Endothelial cell (in vitro differentiated cells): ENCODE data around the gene CPT1C. TPM values are rescaled to one million over a fixed set of nuclear protein-coding genes. Genes with fewer than 3 reads are reported as not detected.

Source experiments
- DNase-seq: peaks from one replicate; pipeline ENCODE4 v3.0.0; 2021; ENCODE audit warnings: low spot score
- H3K27ac Mint-ChIP-seq: one replicate; pipeline ENCODE4 v1.8.0; 2021; ENCODE audit warnings: mixed read lengths, inconsistent platforms; ENCODE audit not compliant: unreplicated experiment
- H3K27me3 Mint-ChIP-seq: one replicate; pipeline ENCODE4 v1.8.0; 2021; ENCODE audit warnings: mild to moderate bottlenecking, moderate library complexity, mixed read lengths, inconsistent platforms; ENCODE audit not compliant: unreplicated experiment
- H3K36me3 Mint-ChIP-seq: one replicate; pipeline ENCODE4 v1.8.0; 2021; ENCODE audit warnings: mild to moderate bottlenecking, low read depth, mixed read lengths, inconsistent platforms; ENCODE audit not compliant: unreplicated experiment
- H3K4me1 Mint-ChIP-seq: one replicate; pipeline ENCODE4 v1.8.0; 2021; ENCODE audit warnings: mild to moderate bottlenecking, mixed read lengths, inconsistent platforms; ENCODE audit not compliant: unreplicated experiment
- H3K4me3 Mint-ChIP-seq: one replicate; pipeline ENCODE4 v1.8.0; 2021; ENCODE audit warnings: mild to moderate bottlenecking, mixed read lengths, inconsistent platforms; ENCODE audit not compliant: unreplicated experiment
- H3K9me3 Mint-ChIP-seq: one replicate; pipeline ENCODE4 v1.8.0; 2021; ENCODE audit warnings: mixed read lengths, inconsistent platforms; ENCODE audit not compliant: unreplicated experiment
- total RNA-seq: library from RNA; stranded (reverse); fragmentation: NEBNext Ultra II Directional; extraction: Animal tissue kit (Norgen Biotek cat#: 25700); gene quantifications from one replicate; pipeline ENCODE4 v1.2.1, GENCODE V29; 2021; ENCODE audit not compliant: unreplicated experiment
- TF ChIP-seq, protein P1 (sequence below): fragments of 200-600 bp; sonication (generic); IDR thresholded peaks from one replicate; pipeline ENCODE4 v1.5.0; 2021; ENCODE audit warnings: antibody characterized with exemption; ENCODE audit not compliant: unreplicated experiment

CPT1C gene
- total RNA-seq, 1 donor from 2014 or later, result 94.1 TPM

- H3K4me1 Mint-ChIP-seq, result no peaks in the 10 kb centered on the region
- peaks cover 12% of the 10 kb centered on the region for H3K36me3 Mint-ChIP-seq
- H3K27me3 Mint-ChIP-seq, result peaks cover 14% of the 10 kb centered on the region
- TF ChIP-seq, protein P1, sequence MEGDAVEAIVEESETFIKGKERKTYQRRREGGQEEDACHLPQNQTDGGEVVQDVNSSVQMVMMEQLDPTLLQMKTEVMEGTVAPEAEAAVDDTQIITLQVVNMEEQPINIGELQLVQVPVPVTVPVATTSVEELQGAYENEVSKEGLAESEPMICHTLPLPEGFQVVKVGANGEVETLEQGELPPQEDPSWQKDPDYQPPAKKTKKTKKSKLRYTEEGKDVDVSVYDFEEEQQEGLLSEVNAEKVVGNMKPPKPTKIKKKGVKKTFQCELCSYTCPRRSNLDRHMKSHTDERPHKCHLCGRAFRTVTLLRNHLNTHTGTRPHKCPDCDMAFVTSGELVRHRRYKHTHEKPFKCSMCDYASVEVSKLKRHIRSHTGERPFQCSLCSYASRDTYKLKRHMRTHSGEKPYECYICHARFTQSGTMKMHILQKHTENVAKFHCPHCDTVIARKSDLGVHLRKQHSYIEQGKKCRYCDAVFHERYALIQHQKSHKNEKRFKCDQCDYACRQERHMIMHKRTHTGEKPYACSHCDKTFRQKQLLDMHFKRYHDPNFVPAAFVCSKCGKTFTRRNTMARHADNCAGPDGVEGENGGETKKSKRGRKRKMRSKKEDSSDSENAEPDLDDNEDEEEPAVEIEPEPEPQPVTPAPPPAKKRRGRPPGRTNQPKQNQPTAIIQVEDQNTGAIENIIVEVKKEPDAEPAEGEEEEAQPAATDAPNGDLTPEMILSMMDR, result no peak
- no peak overlapping the region for H3K27ac Mint-ChIP-seq
- no peaks in the 10 kb centered on the region for H3K9me3 Mint-ChIP-seq
- no peak for DNase-seq
- no peak overlapping the region for H3K4me3 Mint-ChIP-seq
These were observed 58.9 kb downstream of the CPT1C start for GRCh38 chr19:49749771-49750170.

DNA sequence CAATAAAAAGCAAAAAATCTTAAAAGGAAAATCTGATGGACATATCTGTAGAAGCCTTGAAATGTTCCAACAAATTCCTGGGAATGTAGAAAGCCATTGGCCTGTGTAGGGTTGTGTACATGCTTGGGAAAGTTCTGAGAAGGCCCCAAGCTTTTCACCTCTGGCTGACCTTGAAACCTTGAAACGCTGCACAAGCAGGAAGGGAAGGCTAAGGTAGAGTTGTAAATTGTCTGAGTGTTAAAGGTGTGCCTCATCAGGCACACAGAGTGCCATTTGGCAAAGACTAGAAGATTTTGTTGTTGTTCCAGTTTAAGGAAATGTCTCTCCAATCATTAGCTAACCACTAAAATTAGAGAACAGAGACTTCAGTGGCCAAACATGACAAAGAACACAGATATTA, 61.8 kb downstream of the CPT1C start:
- H3K4me3 Mint-ChIP-seq, result no peak overlapping the region
- peaks cover 9% of the 10 kb centered on the region for H3K27me3 Mint-ChIP-seq
- peaks cover 3% of the 10 kb centered on the region for H3K36me3 Mint-ChIP-seq
- no peaks in the 10 kb centered on the region for H3K9me3 Mint-ChIP-seq
- H3K4me1 Mint-ChIP-seq, result no peaks in the 10 kb centered on the region
- no peak for DNase-seq
- H3K27ac Mint-ChIP-seq, result no peak overlapping the region
- TF ChIP-seq, protein P1, result no peak

DNA sequence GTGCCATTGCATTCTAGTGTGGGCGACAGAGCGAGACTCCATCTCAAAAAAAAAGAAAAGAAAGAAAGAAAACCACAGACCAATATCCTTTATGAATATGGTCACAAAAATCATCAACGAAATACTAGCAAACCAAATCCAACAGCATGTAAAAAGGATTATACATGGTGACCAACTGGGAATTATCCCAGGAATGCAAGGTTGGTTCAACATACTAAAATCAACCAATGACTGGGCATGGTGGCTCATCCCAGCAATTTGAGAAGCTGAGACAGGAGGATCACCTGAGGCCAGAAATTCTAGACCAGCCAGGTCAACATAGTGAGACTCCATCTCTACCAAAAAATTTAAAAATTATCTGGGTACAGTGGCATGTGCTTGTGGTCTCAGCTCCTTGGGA, 65.0 kb downstream of the CPT1C start:
- H3K36me3 Mint-ChIP-seq, result peaks cover 3% of the 10 kb centered on the region
- H3K27ac Mint-ChIP-seq, result no peak overlapping the region
- H3K4me1 Mint-ChIP-seq, result peaks cover under 1% of the 10 kb centered on the region
- peaks cover 7% of the 10 kb centered on the region for H3K27me3 Mint-ChIP-seq
- no peak for DNase-seq
- no peak overlapping the region for H3K4me3 Mint-ChIP-seq
- TF ChIP-seq, protein P1, result no peak
- H3K9me3 Mint-ChIP-seq, result no peaks in the 10 kb centered on the region

DNA sequence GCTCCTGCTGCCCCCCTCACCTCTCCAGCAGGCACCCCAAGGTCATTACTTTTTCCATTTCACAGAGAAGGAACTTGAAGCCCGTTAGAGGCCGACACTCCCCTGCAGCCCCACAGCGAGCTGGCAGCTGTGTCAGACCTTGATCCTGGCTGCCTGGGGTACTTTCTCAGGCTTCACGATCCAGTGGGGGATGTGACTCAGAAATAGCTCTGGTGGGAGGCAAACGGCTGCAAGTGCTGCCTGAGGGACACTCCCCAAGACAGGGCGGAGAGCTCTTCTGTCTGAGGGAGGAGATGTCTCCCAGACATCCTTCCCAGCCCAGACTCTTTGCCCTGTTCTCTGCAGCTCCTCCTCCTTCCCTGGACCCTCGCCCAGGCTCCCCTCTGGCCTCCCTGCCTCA, 67.4 kb downstream of the CPT1C start:
- Mint-ChIP-seq H3K27me3 (peaks cover 6% of the 10 kb centered on the region), H3K27ac (no peak overlapping the region), H3K4me3 (no peak overlapping the region), H3K36me3 (peaks cover 3% of the 10 kb centered on the region), H3K9me3 (no peaks in the 10 kb centered on the region), H3K4me1 (peaks cover 7% of the 10 kb centered on the region)
- TF ChIP-seq, protein P1, result no peak
- no peak for DNase-seq

DNA sequence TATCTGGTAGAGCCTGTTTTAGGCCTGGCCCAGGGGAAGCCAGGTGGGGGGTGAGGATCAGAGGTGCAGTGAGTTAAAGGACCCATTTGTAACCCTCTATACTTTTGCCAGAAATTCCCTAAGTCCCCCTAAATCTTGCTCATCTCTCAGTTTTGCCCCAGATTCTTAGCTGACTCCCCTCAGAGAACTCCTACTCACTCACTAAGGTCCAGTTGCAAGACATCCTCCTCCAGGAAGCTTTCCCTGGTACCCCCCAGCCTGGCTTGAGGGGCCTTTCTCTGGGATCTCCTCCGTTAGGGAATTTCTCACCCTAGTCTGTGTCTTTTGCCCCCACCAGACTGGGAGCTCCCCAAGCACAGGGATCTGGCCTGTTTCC, 70.3 kb downstream of the CPT1C start:
- DNase-seq, result no peak
- Mint-ChIP-seq H3K9me3 (no peaks in the 10 kb centered on the region), H3K4me3 (no peak overlapping the region), H3K36me3 (no peaks in the 10 kb centered on the region), H3K27ac (peak overlapping the region; percentile 36), H3K27me3 (peaks cover 12% of the 10 kb centered on the region), H3K4me1 (peaks cover 7% of the 10 kb centered on the region)
- TF ChIP-seq, protein P1, result no peak
